Karpas-422 (cell line): ENCODE results near the gene ABLIM2. TPM values are rescaled to one million over a fixed set of nuclear protein-coding genes. Genes with fewer than 3 reads are reported as not detected.

ENCODE experiments used
- DNase-seq: peaks from one replicate; pipeline ENCODE4 v3.0.0-alpha.2; 2015
- H2AFZ ChIP-seq: fragments of 200-600 bp; sonication (generic); 2 replicates; pipeline ENCODE4 v1.6.1; 2014; ENCODE audit warnings: antibody characterized with exemption, low read length, mixed read lengths
- H3K27ac ChIP-seq: fragments of 200-600 bp; sonication (generic); 2 replicates; pipeline ENCODE4 v1.5.1; 2014; ENCODE audit warnings: mild to moderate bottlenecking, low read length, moderate library complexity
- H3K27me3 ChIP-seq: fragments of 200-600 bp; sonication (generic); 2 replicates; pipeline ENCODE4 v1.6.1; 2014; ENCODE audit warnings: low read length, mixed read lengths
- H3K36me3 ChIP-seq: fragments of 200-600 bp; sonication (generic); 2 replicates; pipeline ENCODE4 v1.6.1; 2014; ENCODE audit warnings: low read length, mixed read lengths; ENCODE audit not compliant: insufficient read depth
- H3K4me1 ChIP-seq: fragments of 200-600 bp; sonication (generic); 2 replicates; pipeline ENCODE4 v1.6.1; 2014; ENCODE audit warnings: mild to moderate bottlenecking, low read length, mixed read lengths
- H3K4me2 ChIP-seq: fragments of 200-600 bp; sonication (generic); 2 replicates; pipeline ENCODE4 v1.6.1; 2014; ENCODE audit warnings: low read length, low read depth, mild to moderate bottlenecking; ENCODE audit not compliant: poor library complexity, severe bottlenecking
- H3K4me3 ChIP-seq: fragments of 200-600 bp; sonication (generic); 2 replicates; pipeline ENCODE4 v1.5.1; 2014; ENCODE audit warnings: mild to moderate bottlenecking, antibody characterized with exemption, low read length, mixed read lengths
- H3K79me2 ChIP-seq: fragments of 200-600 bp; sonication (generic); 2 replicates; pipeline ENCODE4 v1.6.1; 2014; ENCODE audit warnings: mild to moderate bottlenecking, low read length, mixed read lengths
- H3K9ac ChIP-seq: fragments of 200-600 bp; sonication (generic); 2 replicates; pipeline ENCODE4 v1.6.0; 2014; ENCODE audit warnings: low read length
- H3K9me2 ChIP-seq: fragments of 200-600 bp; sonication (generic), shearing (Covaris generic); replicated peaks from 2 replicates; pipeline ENCODE4 v1.6.0; 2014; ENCODE audit warnings: mild to moderate bottlenecking, low read length, moderate library complexity; ENCODE audit not compliant: insufficient read depth
- H3K9me3 ChIP-seq: fragments of 300-700, 200-600 bp; sonication (generic); 2 replicates; pipeline ENCODE4 v1.6.1; 2014; ENCODE audit warnings: low read length, mixed read lengths
- H4K20me1 ChIP-seq: fragments of 200-600 bp; sonication (generic); 2 replicates; pipeline ENCODE4 v1.6.1; 2014; ENCODE audit warnings: mild to moderate bottlenecking, antibody characterized with exemption, low read length, low read depth; ENCODE audit not compliant: insufficient read depth
- total RNA-seq: library from RNA; depleted of rRNA; stranded (reverse); fragments of >200 nt; shearing (Covaris generic); gene quantifications from 2 replicates; pipeline ENCODE4 v1.2.3, GENCODE V29; 2014; ENCODE audit warnings: low replicate concordance

The ABLIM2 gene
- total RNA-seq, 1 experiment from 2014 or later: not detected

GRCh38 chr4:8167815-8168214 lies 9.2 kb upstream of the ABLIM2 start:
- Histone ChIP-seq H3K4me2 (no peak overlapping the region), H3K9ac (no peak overlapping the region), H3K9me2 (no peaks in the 10 kb centered on the region), H3K79me2 (no peaks in the 10 kb centered on the region), H3K36me3 (no peaks in the 10 kb centered on the region), H3K4me1 (peaks cover 6% of the 10 kb centered on the region), H3K4me3 (no peak overlapping the region), H3K27me3 (no peaks in the 10 kb centered on the region), H3K9me3 (peaks cover 12% of the 10 kb centered on the region), H4K20me1 (no peaks in the 10 kb centered on the region), H2AFZ (no peak overlapping the region), H3K27ac (no peak overlapping the region)
- DNase-seq: no peak

GRCh38 chr4:8167291-8167690 lies 8.7 kb upstream of the ABLIM2 start:
- DNase-seq: no peak
- H3K36me3 ChIP-seq: no peaks in the 10 kb centered on the region
- no peak overlapping the region for H2AFZ ChIP-seq
- no peaks in the 10 kb centered on the region for H3K79me2 ChIP-seq
- no peak overlapping the region for H3K27ac ChIP-seq
- H3K4me1 ChIP-seq: peaks cover 10% of the 10 kb centered on the region
- no peaks in the 10 kb centered on the region for H4K20me1 ChIP-seq
- H3K4me3 ChIP-seq: no peak overlapping the region
- peaks cover 12% of the 10 kb centered on the region for H3K9me3 ChIP-seq
- no peak overlapping the region for H3K4me2 ChIP-seq
- H3K9me2 ChIP-seq: no peaks in the 10 kb centered on the region
- no peaks in the 10 kb centered on the region for H3K27me3 ChIP-seq
- H3K9ac ChIP-seq: no peak overlapping the region

GRCh38 chr4:8165374-8165896 lies 6.8 kb upstream of the ABLIM2 start:
- no peaks in the 10 kb centered on the region for H3K27me3 ChIP-seq
- H3K4me3 ChIP-seq: no peak overlapping the region
- H3K36me3 ChIP-seq: no peaks in the 10 kb centered on the region
- H3K4me2 ChIP-seq: no peak overlapping the region
- no peak overlapping the region for H3K9ac ChIP-seq
- no peak overlapping the region for H3K27ac ChIP-seq
- peaks cover 10% of the 10 kb centered on the region for H3K4me1 ChIP-seq
- DNase-seq: no peak
- H4K20me1 ChIP-seq: no peaks in the 10 kb centered on the region; the same call in 1 of the 2 replicates
- H3K9me3 ChIP-seq: peaks cover 12% of the 10 kb centered on the region
- no peaks in the 10 kb centered on the region for H3K79me2 ChIP-seq
- no peaks in the 10 kb centered on the region for H3K9me2 ChIP-seq
- no peak overlapping the region for H2AFZ ChIP-seq

- Histone ChIP-seq H3K4me1 (peaks cover 10% of the 10 kb centered on the region), H2AFZ (no peak overlapping the region), H3K79me2 (no peaks in the 10 kb centered on the region), H3K27ac (no peak overlapping the region), H3K36me3 (no peaks in the 10 kb centered on the region), H3K27me3 (no peaks in the 10 kb centered on the region), H3K9ac (no peak overlapping the region), H3K4me3 (no peak overlapping the region), H3K4me2 (no peak overlapping the region), H4K20me1 (no peaks in the 10 kb centered on the region; the same call in 1 of the 2 replicates), H3K9me2 (no peaks in the 10 kb centered on the region), H3K9me3 (peaks cover 12% of the 10 kb centered on the region)
- DNase-seq: no peak
Measured at GRCh38 chr4:8164687-8165086, 6.1 kb upstream of the ABLIM2 start.

- H3K4me2 ChIP-seq: no peak overlapping the region
- H3K27ac ChIP-seq: no peak overlapping the region
- H3K4me1 ChIP-seq: peaks cover 12% of the 10 kb centered on the region
- no peaks in the 10 kb centered on the region for H3K27me3 ChIP-seq
- no peak overlapping the region for H3K4me3 ChIP-seq
- H3K9ac ChIP-seq: no peak overlapping the region
- no peaks in the 10 kb centered on the region for H3K9me2 ChIP-seq
- DNase-seq: no peak
- no peaks in the 10 kb centered on the region; the same call in 1 of the 2 replicates for H4K20me1 ChIP-seq
- no peaks in the 10 kb centered on the region for H3K79me2 ChIP-seq
- H3K36me3 ChIP-seq: no peaks in the 10 kb centered on the region
- no peak overlapping the region for H2AFZ ChIP-seq
- H3K9me3 ChIP-seq: peaks cover 12% of the 10 kb centered on the region
Measured at GRCh38 chr4:8164194-8164565, 5.6 kb upstream of the ABLIM2 start.

- H3K4me1 ChIP-seq: peaks cover 16% of the 10 kb centered on the region
- H3K79me2 ChIP-seq: no peaks in the 10 kb centered on the region
- H3K4me2 ChIP-seq: no peak overlapping the region
- H3K36me3 ChIP-seq: no peaks in the 10 kb centered on the region
- peaks cover 8% of the 10 kb centered on the region for H3K9me3 ChIP-seq
- H3K4me3 ChIP-seq: no peak overlapping the region
- H3K27ac ChIP-seq: no peak overlapping the region
- H3K9me2 ChIP-seq: no peaks in the 10 kb centered on the region
- no peaks in the 10 kb centered on the region; the same call in 1 of the 2 replicates for H4K20me1 ChIP-seq
- H2AFZ ChIP-seq: no peak overlapping the region
- DNase-seq: no peak
- no peaks in the 10 kb centered on the region for H3K27me3 ChIP-seq
- no peak overlapping the region for H3K9ac ChIP-seq
Measured at GRCh38 chr4:8163436-8164193, 5.0 kb upstream of the ABLIM2 start.

GRCh38 chr4:8163026-8163425 lies 4.4 kb upstream of the ABLIM2 start:
- Histone ChIP-seq H3K9ac (no peak overlapping the region), H2AFZ (no peak overlapping the region), H3K36me3 (no peaks in the 10 kb centered on the region), H3K79me2 (no peaks in the 10 kb centered on the region), H3K27ac (no peak overlapping the region), H3K4me1 (peaks cover 16% of the 10 kb centered on the region), H3K9me2 (no peaks in the 10 kb centered on the region), H3K27me3 (no peaks in the 10 kb centered on the region), H3K9me3 (peaks cover 2% of the 10 kb centered on the region), H4K20me1 (no peaks in the 10 kb centered on the region; the same call in 1 of the 2 replicates), H3K4me2 (no peak overlapping the region), H3K4me3 (no peak overlapping the region)
- DNase-seq: no peak

GRCh38 chr4:8162625-8163024 lies 4.0 kb upstream of the ABLIM2 start:
- Histone ChIP-seq H3K9ac (no peak overlapping the region), H3K4me2 (no peak overlapping the region), H3K27ac (no peak overlapping the region), H3K4me3 (no peak overlapping the region), H3K9me2 (no peaks in the 10 kb centered on the region), H4K20me1 (no peaks in the 10 kb centered on the region; the same call in 1 of the 2 replicates), H3K79me2 (no peaks in the 10 kb centered on the region), H3K4me1 (peaks cover 16% of the 10 kb centered on the region), H3K9me3 (no peaks in the 10 kb centered on the region), H3K36me3 (no peaks in the 10 kb centered on the region), H3K27me3 (no peaks in the 10 kb centered on the region), H2AFZ (no peak overlapping the region)
- DNase-seq: peak; percentile 56
